HepG2 (cell line): ENCODE results near the gene CLIC3. TPM values are rescaled to one million over a fixed set of nuclear protein-coding genes. Genes with fewer than 3 reads are reported as not detected.

Experiments used
- ATAC-seq: fragments of 200-7000 bp; cut with Tn5 transposase; 3 replicates; pipeline ENCODE4 v1.9.1; 2020; ENCODE audit warnings: mild to moderate bottlenecking, moderate library complexity
- BruUV-seq: library from RNA; stranded (reverse); fragments of 400-500 nt; replicated peaks from 2 replicates; lab custom pipeline; 2021; lab: Mats Ljungman, UMichigan
- CTCF ChIA-PET: fragments of 300-600 bp; formaldehyde crosslinking; extraction: SDS; loops from one replicate; lab custom pipeline; 2021; ENCODE audit warnings: low total read pairs, inconsistent platforms, low intra/inter-chr PET ratio; lab: Yijun Ruan, JAX
- POLR2A ChIA-PET: fragments of 350-600 bp; sonication (Branson Sonifier 250); formaldehyde crosslinking; loops from one replicate; lab custom pipeline; 2020; ENCODE audit warnings: antibody characterized with exemption, inconsistent platforms; lab: Yijun Ruan, JAX
- DNase-seq: peaks from one replicate; pipeline ENCODE4 v3.0.0-alpha.2; 2015; ENCODE audit warnings: low spot score
- FAIRE-seq: peaks from 3 replicates; lab custom pipeline; 2011; peaks lifted over from hg19 to GRCh38; lab: Jason Lieb, UNC
- H2AFZ ChIP-seq: one replicate; pipeline ENCODE4 v1.6.1; 2011; ENCODE audit warnings: low read length, inconsistent platforms
- H3K27ac ChIP-seq: fragments of 300-600 bp; 3 replicates; pipeline ENCODE4 v1.8.0; 2011; ENCODE audit warnings: mixed run types, mild to moderate bottlenecking, mixed read lengths, low read length, inconsistent platforms; ENCODE audit not compliant: insufficient read depth; ENCODE audit errors: extremely low read length
- H3K27me3 ChIP-seq, 2 experiments: fragments of 200-600 bp in 1 of 2; 2 replicates in 1 of 2; 3 replicates in 1 of 2; pipeline versions ENCODE4 v1.6.0 to v1.8.0; 2011; ENCODE audit warnings: low read length in 2 of 2, mild to moderate bottlenecking in 2 of 2, moderate library complexity in 2 of 2, inconsistent platforms in 1 of 2; ENCODE audit not compliant: insufficient read depth in 2 of 2, control insufficient read depth in 1 of 2
- H3K36me3 ChIP-seq, 2 experiments: fragments of 200-600 bp in 1 of 2; replicated peaks in 1 of 2; 2 replicates in 1 of 2; 3 replicates in 1 of 2; pipeline versions ENCODE4 v1.5.1 to v1.8.0; 2011; ENCODE audit warnings: low read length in 2 of 2, inconsistent platforms in 1 of 2; ENCODE audit not compliant: insufficient read depth in 2 of 2, control insufficient read depth in 1 of 2
- H3K4me1 ChIP-seq: 2 replicates; pipeline ENCODE4 v1.5.1; 2012; ENCODE audit warnings: low read length, inconsistent platforms; ENCODE audit not compliant: insufficient read depth
- H3K4me2 ChIP-seq: 2 replicates; pipeline ENCODE4 v1.6.0; 2011; ENCODE audit warnings: low read depth, low read length, inconsistent platforms
- H3K4me3 ChIP-seq, 3 experiments: fragments of 200-600 bp in 1 of 3; sonication (generic), shearing (Covaris generic) in 1 of 3; replicated peaks in 1 of 3; 2 replicates each; pipeline ENCODE4 v1.5.1; 2011 to 2016; ENCODE audit warnings: low read length in 3 of 3, inconsistent platforms in 2 of 3, low read depth in 2 of 3, mild to moderate bottlenecking in 2 of 3, control low read depth in 1 of 3, mixed read lengths in 1 of 3; ENCODE audit not compliant: insufficient read depth in 1 of 3
- H3K79me2 ChIP-seq: one replicate; pipeline ENCODE4 v1.6.1; 2011; ENCODE audit warnings: low read length, inconsistent platforms; ENCODE audit not compliant: insufficient read depth
- H3K9ac ChIP-seq: 2 replicates; pipeline ENCODE4 v1.6.0; 2011; ENCODE audit warnings: mild to moderate bottlenecking, low read depth, low read length, inconsistent platforms; ENCODE audit not compliant: insufficient read depth
- H3K9me3 ChIP-seq: 2 replicates; pipeline ENCODE4 v1.5.1; 2012; ENCODE audit warnings: mild to moderate bottlenecking, low read length
- H4K20me1 ChIP-seq: 2 replicates; pipeline ENCODE4 v1.6.0; 2011; ENCODE audit warnings: inconsistent platforms, mild to moderate bottlenecking, low read length, moderate library complexity; ENCODE audit not compliant: insufficient read depth
- BCL3 ChIP-seq: sonication (generic); formaldehyde crosslinking; IDR thresholded peaks from 2 replicates; pipeline ENCODE4 v1.5.1; 2020; ENCODE audit warnings: mild to moderate bottlenecking, missing genetic modification reagents, moderate library complexity
- BCL6 ChIP-seq: IDR thresholded peaks from 2 replicates; pipeline ENCODE4 v1.6.1; 2016; ENCODE audit warnings: missing genetic modification reagents, missing compliant biosample characterization
- HIVEP1 ChIP-seq: sonication (generic); formaldehyde crosslinking; IDR thresholded peaks from 2 replicates; pipeline ENCODE4 v1.4.0; 2020; ENCODE audit warnings: mild to moderate bottlenecking, missing genetic modification reagents
- HNF4G ChIP-seq, 2 experiments: sonication (generic) in 1 of 2; formaldehyde crosslinking in 1 of 2; IDR thresholded peaks; 2 replicates each; pipeline versions ENCODE4 v1.4.0 to v1.6.1; 2011 to 2020; ENCODE audit warnings: borderline replicate concordance in 2 of 2, low read depth in 2 of 2, mild to moderate bottlenecking in 2 of 2, low read length in 1 of 2, missing genetic modification reagents in 1 of 2, moderate library complexity in 1 of 2
- MEIS2 ChIP-seq: sonication (generic); formaldehyde crosslinking; IDR thresholded peaks from 2 replicates; pipeline ENCODE4 v1.9.0; 2021; ENCODE audit warnings: mild to moderate bottlenecking, missing genetic modification reagents
- NFATC3 ChIP-seq: sonication (generic); formaldehyde crosslinking; IDR thresholded peaks from 2 replicates; pipeline ENCODE4 v1.5.1; 2020; ENCODE audit warnings: mild to moderate bottlenecking, missing genetic modification reagents
- SIN3A ChIP-seq: IDR thresholded peaks from 2 replicates; pipeline ENCODE4 v1.6.1; 2011; ENCODE audit warnings: low read depth, mild to moderate bottlenecking, control low read depth, low read length, borderline replicate concordance
- TMF1 ChIP-seq: sonication (generic); formaldehyde crosslinking; IDR thresholded peaks from 2 replicates; pipeline ENCODE4 v1.8.1; 2022; ENCODE audit warnings: low read depth, missing genetic modification reagents
- TOE1 ChIP-seq: sonication (generic); formaldehyde crosslinking; IDR thresholded peaks from 2 replicates; pipeline ENCODE4 v1.4.0; 2020; ENCODE audit warnings: mild to moderate bottlenecking, missing genetic modification reagents
- ZBTB44 ChIP-seq: sonication (generic); formaldehyde crosslinking; IDR thresholded peaks from 2 replicates; pipeline ENCODE4 v1.4.0; 2020; ENCODE audit warnings: missing genetic modification reagents
- ZC3H13 ChIP-seq: sonication (generic); formaldehyde crosslinking; IDR thresholded peaks from 2 replicates; pipeline ENCODE4 v1.8.1; 2023; ENCODE audit warnings: mild to moderate bottlenecking, missing genetic modification reagents, moderate library complexity
- ZNF33B ChIP-seq: sonication (generic); formaldehyde crosslinking; IDR thresholded peaks from 2 replicates; pipeline ENCODE4 v1.5.1; 2020; ENCODE audit warnings: mild to moderate bottlenecking, missing genetic modification reagents
- ZNF768 ChIP-seq: sonication (generic); formaldehyde crosslinking; IDR thresholded peaks from 2 replicates; pipeline ENCODE4 v1.4.0; 2020; ENCODE audit warnings: missing genetic modification reagents
- WGBS: methylation state at CpG from one replicate; pipeline ENCODE4 v1.1.6; 2017; ENCODE audit warnings: low lambda C conversion rate; 5-methylcytosine and 5-hydroxymethylcytosine counted together
- in situ Hi-C: cut with HindIII; loops from 2 replicates; pipeline ENCODE4 v1.10.0; 2017; ENCODE audit warnings: low pct_unique_long_range_greater_than_20kb; ENCODE audit not compliant: extremely low pct_ligation_motif_present
- intact Hi-C: fragments of 100-400 bp; cut with micrococcal nuclease; formaldehyde crosslinking; loops from one replicate; pipeline ENCODE4 v1.10.0; 2022; ENCODE audit not compliant: unreplicated experiment
- polyA plus RNA-seq, 8 experiments: library from polyadenylated mRNA; depleted of rRNA in 3 of 8; stranded (reverse) in 7 of 8; unstranded in 1 of 8; fragments of >200 nt; fragmentation: Illumina TruSeq in 4 of 8; extraction: Trizol in 4 of 8; gene quantifications; 2 replicates each; pipeline versions ENCODE4 v1.2.1 to v1.2.3, GENCODE V29; 2011 to 2016; ENCODE audit warnings: low read depth in 4 of 8, missing spikeins in 1 of 8, mixed read lengths in 1 of 8; ENCODE audit not compliant: insufficient read depth in 1 of 8
- total RNA-seq, 5 experiments: library from RNA; depleted of rRNA; stranded (reverse); fragments of >200 nt; fragmentation: Illumina TruSeq; extraction: Trizol; gene quantifications; 2 replicates each; pipeline ENCODE4 v1.2.3, GENCODE V29; 2016; ENCODE audit warnings: low read depth in 1 of 5

CLIC3 gene
- total and polyA plus RNA-seq, 2 of the 13 experiments (the other 11 are each of a cell fraction or from before 2014, with no cell fraction given): 0.51 to 1.5 TPM

- no CpG with 5 or more reads among the region's 16 CpGs for WGBS
These were observed 20.1 kb upstream of the CLIC3 start for GRCh38 chr9:137016436-137016835.

GRCh38 chr9:137015976-137016375 lies 19.6 kb upstream of the CLIC3 start:
- peaks cover 1 to 2% of the 10 kb centered on the region in 2 experiments; a peak in 1 of 5 replicates for H3K36me3 ChIP-seq
- H2AFZ ChIP-seq: no peak overlapping the region
- ChIA-PET POLR2A (no interaction called here), CTCF (no interaction called here)
- no peak overlapping the region for H3K9ac ChIP-seq
- no TSS peak for BruUV-seq
- FAIRE-seq (no peak), DNase-seq (no peak), ATAC-seq (no peak)
- no peaks in the 10 kb centered on the region for H3K9me3 ChIP-seq
- H3K4me3 ChIP-seq: no peak overlapping the region
- no peaks in the 10 kb centered on the region for H3K27me3 ChIP-seq
- 92% methylated on average over 14 of the region's 21 CpGs for WGBS
- H3K27ac ChIP-seq: no peak overlapping the region
- H3K79me2 ChIP-seq: no peaks in the 10 kb centered on the region
- H4K20me1 ChIP-seq: no peaks in the 10 kb centered on the region
- in situ Hi-C loops (no loop called here), intact Hi-C loops (no loop called here)
- TF ChIP-seq HNF4G (IDR thresholded peaks at IDR 0.05; ENCODE audit: borderline replicate concordance, low read depth, low read length): no peak
- no peak for TF ChIP-seq HNF4G (CRISPR knock-in tag; IDR thresholded peaks at IDR 0.05; ENCODE audit: borderline replicate concordance, low read depth)
- TF ChIP-seq SIN3A: no peak
- TF ChIP-seq TMF1 (CRISPR knock-in tag): no peak
- TF ChIP-seq ZC3H13 (CRISPR knock-in tag): no peak
- TF ChIP-seq ZNF768 (CRISPR knock-in tag): no peak
- TF ChIP-seq ZNF33B: no peak
- TF ChIP-seq ZBTB44: no peak
- no peak overlapping the region for H3K4me2 ChIP-seq
- no peaks in the 10 kb centered on the region for H3K4me1 ChIP-seq

More at GRCh38 chr9:137016436-137016835, 20.1 kb upstream of the CLIC3 start:
- no TSS peak for BruUV-seq
- intact Hi-C loops: no loop called here
- CTCF ChIA-PET: no interaction called here
- Histone ChIP-seq H3K4me1 (peaks cover 3% of the 10 kb centered on the region), H3K27me3 (no peaks in the 10 kb centered on the region), H3K9ac (no peak overlapping the region), H3K79me2 (no peaks in the 10 kb centered on the region), H3K4me2 (no peak overlapping the region), H4K20me1 (no peaks in the 10 kb centered on the region), H3K9me3 (no peaks in the 10 kb centered on the region)
- in situ Hi-C loops: no loop called here
- TF ChIP-seq BCL6: no peak
- no peak for TF ChIP-seq BCL3 (CRISPR knock-in tag)
- TF ChIP-seq NFATC3 (CRISPR knock-in tag): no peak
- TF ChIP-seq HIVEP1 (CRISPR knock-in tag): no peak
- no peak for TF ChIP-seq MEIS2 (CRISPR knock-in tag)
- no peak for TF ChIP-seq TOE1 (CRISPR knock-in tag)
- TF ChIP-seq, all 625 proteins: peak for 0
- FAIRE-seq (no peak), DNase-seq (no peak), ATAC-seq (no peak)
- Histone ChIP-seq H3K27ac (no peak overlapping the region), H3K4me3 (no peak overlapping the region), H2AFZ (no peak overlapping the region), H3K36me3 (peaks cover 1 to 2% of the 10 kb centered on the region in 2 experiments; a peak in 1 of 5 replicates)
- POLR2A ChIA-PET: no interaction called here
